Keratinocyte (primary cell): ENCODE results near the gene VPS35. TPM values are rescaled to one million over a fixed set of nuclear protein-coding genes. Genes with fewer than 3 reads are reported as not detected.

Experiments
- DNase-seq: peaks from one replicate; pipeline ENCODE4 v3.0.0-alpha.2; 2011; ENCODE audit warnings: low read depth, missing footprints, low spot score
- FAIRE-seq: peaks from 2 replicates; lab custom pipeline; 2011; peaks lifted over from hg19 to GRCh38; lab: Jason Lieb, UNC
- H2AFZ ChIP-seq: 2 replicates; pipeline ENCODE4 v1.6.0; 2012; ENCODE audit warnings: low read length, control low read depth, inconsistent platforms; ENCODE audit not compliant: control insufficient read depth
- H3K27ac ChIP-seq: 2 replicates; pipeline ENCODE4 v1.5.1; 2011; ENCODE audit warnings: low read length; ENCODE audit not compliant: control insufficient read depth, insufficient read depth
- H3K27me3 ChIP-seq: 3 replicates; pipeline ENCODE4 v1.6.0; 2011; ENCODE audit warnings: low read length; ENCODE audit not compliant: control insufficient read depth, insufficient read depth; ENCODE audit errors: extremely low read depth
- H3K36me3 ChIP-seq, 2 experiments: 2 replicates in 1 of 2; 3 replicates in 1 of 2; pipeline ENCODE4 v1.5.1; 2011; ENCODE audit warnings: low read length in 2 of 2, mild to moderate bottlenecking in 1 of 2; ENCODE audit not compliant: control insufficient read depth in 2 of 2, insufficient read depth in 2 of 2; ENCODE audit errors: extremely low read depth in 1 of 2
- H3K4me1 ChIP-seq: 3 replicates; pipeline ENCODE4 v1.5.1; 2011; ENCODE audit warnings: low read length; ENCODE audit not compliant: control insufficient read depth, insufficient read depth; ENCODE audit errors: extremely low read depth
- H3K4me2 ChIP-seq: 3 replicates; pipeline ENCODE4 v1.6.0; 2011; ENCODE audit warnings: low read depth, low read length; ENCODE audit not compliant: control insufficient read depth, insufficient read depth; ENCODE audit errors: extremely low read depth
- H3K4me3 ChIP-seq, 3 experiments: fragments of 200-600 bp in 1 of 3; sonication (generic) in 1 of 3; 2 replicates in 2 of 3; 3 replicates in 1 of 3; pipeline ENCODE4 v1.5.1; 2011 to 2016; ENCODE audit warnings: low read length in 3 of 3, mild to moderate bottlenecking in 3 of 3, control low read depth in 2 of 3, inconsistent platforms in 1 of 3, low read depth in 1 of 3, mixed read lengths in 1 of 3, mixed run types in 1 of 3, moderate library complexity in 1 of 3; ENCODE audit not compliant: control insufficient read depth in 2 of 3, insufficient read depth in 2 of 3; ENCODE audit errors: extremely low read depth in 1 of 3
- H3K79me2 ChIP-seq: 2 replicates; pipeline ENCODE4 v1.6.0; 2012; ENCODE audit warnings: low read length; ENCODE audit not compliant: control insufficient read depth, insufficient read depth
- H3K9ac ChIP-seq: 3 replicates; pipeline ENCODE4 v1.6.0; 2011; ENCODE audit warnings: low read length; ENCODE audit not compliant: control insufficient read depth, insufficient read depth; ENCODE audit errors: extremely low read depth
- H3K9me1 ChIP-seq: 3 replicates; pipeline ENCODE4 v1.6.0; 2011; ENCODE audit warnings: low read length; ENCODE audit not compliant: control insufficient read depth, insufficient read depth; ENCODE audit errors: extremely low read depth
- H3K9me3 ChIP-seq: 2 replicates; pipeline ENCODE4 v1.5.1; 2012; ENCODE audit warnings: low read depth, low read length; ENCODE audit not compliant: control insufficient read depth
- H4K20me1 ChIP-seq: 3 replicates; pipeline ENCODE4 v1.6.0; 2011; ENCODE audit warnings: low read length; ENCODE audit not compliant: control insufficient read depth, insufficient read depth; ENCODE audit errors: extremely low read depth
- EZH2 ChIP-seq: IDR thresholded peaks from one replicate; pipeline ENCODE4 v1.6.1; 2012; ENCODE audit warnings: inconsistent platforms, mild to moderate bottlenecking, low read length, moderate library complexity
- dilution Hi-C: fragments of 300-500 bp; cut with MboI; formaldehyde crosslinking; loops from one replicate; pipeline ENCODE4 v1.7.0; 2020; ENCODE audit warnings: low sequenced_read_pairs; ENCODE audit not compliant: extremely low pct_ligation_motif_present
- polyA plus RNA-seq, 5 experiments: library from polyadenylated mRNA; depleted of rRNA in 3 of 5; stranded (reverse) in 3 of 5; stranded (forward) in 1 of 5; unstranded in 1 of 5; fragments of >200 nt; gene quantifications; 1 replicate in 1 of 5; 2 replicates in 3 of 5; 3 replicates in 1 of 5; pipeline versions ENCODE4 v1.2.1 to v1.2.3, GENCODE V29; 2011 to 2012; ENCODE audit warnings: missing spikeins in 2 of 5, low read depth in 1 of 5, low replicate concordance in 1 of 5
- TF ChIP-seq, protein P1 (sequence below), 3 experiments: IDR thresholded peaks in 1 of 3; conservative IDR thresholded peaks in 1 of 3; optimal IDR thresholded peaks in 1 of 3; 2 replicates in 2 of 3; 3 replicates in 1 of 3; pipeline versions ENCODE3 to v1.5.1; 2011; ENCODE audit warnings: low read length in 3 of 3, mild to moderate bottlenecking in 3 of 3, moderate library complexity in 2 of 3, control low read depth in 1 of 3, inconsistent platforms in 1 of 3; ENCODE audit not compliant: insufficient read depth in 2 of 3; ENCODE audit errors: extremely low read depth in 1 of 3

The VPS35 gene
- polyA plus RNA-seq, 1 donor (not counting 4 experiments of a cell fraction or from before 2014, with no cell fraction given): 87.3 TPM

DNA sequence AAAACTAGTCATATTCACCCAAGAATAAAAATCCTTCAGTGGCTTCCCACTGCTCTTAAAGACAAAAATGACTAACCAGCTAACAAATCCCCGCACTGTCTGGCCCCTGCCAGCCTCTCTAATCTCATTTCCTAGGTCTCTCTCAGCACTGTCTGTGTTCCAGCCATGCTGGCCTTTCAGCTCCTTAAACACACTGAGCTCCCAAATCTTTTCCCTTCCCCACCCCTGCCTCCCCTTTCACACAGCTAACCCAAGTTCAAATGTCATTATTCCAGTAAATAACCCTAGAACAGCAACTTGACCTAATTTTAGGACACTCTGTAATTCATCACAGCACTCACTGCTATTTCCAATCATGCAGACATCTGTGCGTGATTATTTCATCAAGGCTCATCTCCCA is 75.6 kb downstream of the VPS35 start:
- Histone ChIP-seq H2AFZ (no peak overlapping the region), H3K36me3 (peaks cover 3 to 11% of the 10 kb centered on the region in 2 experiments)
- dilution Hi-C loops: no loop called here

DNA sequence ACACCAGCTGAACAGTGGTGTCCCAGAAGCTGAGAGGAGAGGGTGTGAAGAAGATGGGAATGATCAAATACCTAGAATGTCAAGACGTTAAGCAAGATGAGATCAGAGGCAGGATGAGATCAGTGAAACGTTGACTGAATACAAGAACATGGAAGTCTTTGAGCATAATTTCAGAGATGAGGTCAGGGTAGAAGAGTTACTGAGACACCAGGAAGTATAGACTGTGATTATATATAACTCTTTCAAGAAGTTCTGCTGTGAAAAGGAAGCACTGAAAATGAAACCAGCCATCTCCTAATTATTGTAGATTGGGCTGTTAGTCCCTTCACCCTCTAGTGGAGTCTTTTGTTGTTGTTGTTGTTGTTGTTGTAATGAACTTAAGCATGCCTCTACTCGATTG is 76.9 kb downstream of the VPS35 start:
- no peak for DNase-seq
- no peak for FAIRE-seq
- Histone ChIP-seq H3K36me3 (peaks cover 3 to 11% of the 10 kb centered on the region in 2 experiments), H3K9me3 (no peaks in the 10 kb centered on the region), H3K79me2 (peaks cover 2% of the 10 kb centered on the region), H3K4me1 (no peaks in the 10 kb centered on the region), H4K20me1 (no peaks in the 10 kb centered on the region), H3K27me3 (no peaks in the 10 kb centered on the region), H2AFZ (no peak overlapping the region), H3K4me2 (no peak overlapping the region), H3K9ac (no peak overlapping the region), H3K9me1 (no peaks in the 10 kb centered on the region), H3K27ac (no peak overlapping the region), H3K4me3 (no peak overlapping the region)
- dilution Hi-C loops: no loop called here
- TF ChIP-seq, protein P1, sequence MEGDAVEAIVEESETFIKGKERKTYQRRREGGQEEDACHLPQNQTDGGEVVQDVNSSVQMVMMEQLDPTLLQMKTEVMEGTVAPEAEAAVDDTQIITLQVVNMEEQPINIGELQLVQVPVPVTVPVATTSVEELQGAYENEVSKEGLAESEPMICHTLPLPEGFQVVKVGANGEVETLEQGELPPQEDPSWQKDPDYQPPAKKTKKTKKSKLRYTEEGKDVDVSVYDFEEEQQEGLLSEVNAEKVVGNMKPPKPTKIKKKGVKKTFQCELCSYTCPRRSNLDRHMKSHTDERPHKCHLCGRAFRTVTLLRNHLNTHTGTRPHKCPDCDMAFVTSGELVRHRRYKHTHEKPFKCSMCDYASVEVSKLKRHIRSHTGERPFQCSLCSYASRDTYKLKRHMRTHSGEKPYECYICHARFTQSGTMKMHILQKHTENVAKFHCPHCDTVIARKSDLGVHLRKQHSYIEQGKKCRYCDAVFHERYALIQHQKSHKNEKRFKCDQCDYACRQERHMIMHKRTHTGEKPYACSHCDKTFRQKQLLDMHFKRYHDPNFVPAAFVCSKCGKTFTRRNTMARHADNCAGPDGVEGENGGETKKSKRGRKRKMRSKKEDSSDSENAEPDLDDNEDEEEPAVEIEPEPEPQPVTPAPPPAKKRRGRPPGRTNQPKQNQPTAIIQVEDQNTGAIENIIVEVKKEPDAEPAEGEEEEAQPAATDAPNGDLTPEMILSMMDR (optimal IDR thresholded peaks at IDR 0.05 in 1 of 3, IDR thresholded peaks at IDR 0.05 in 1 of 3, conservative IDR thresholded peaks at IDR 0.05 in 1 of 3; ENCODE audit: extremely low read depth in 1 of 3, insufficient read depth in 2 of 3, low read length in 3 of 3): no peak
- TF ChIP-seq EZH2: no peak

More for the DNA sequence above, 75.6 kb downstream of the VPS35 start:
- Histone ChIP-seq H3K4me2 (no peak overlapping the region), H4K20me1 (no peaks in the 10 kb centered on the region), H3K9me1 (no peaks in the 10 kb centered on the region), H3K9me3 (no peaks in the 10 kb centered on the region), H3K27ac (no peak overlapping the region), H3K9ac (no peak overlapping the region), H3K79me2 (peaks cover 2% of the 10 kb centered on the region), H3K27me3 (no peaks in the 10 kb centered on the region), H3K4me1 (no peaks in the 10 kb centered on the region), H3K4me3 (no peak overlapping the region)
- FAIRE-seq (no peak), DNase-seq (no peak)
- TF ChIP-seq, protein P1 (optimal IDR thresholded peaks at IDR 0.05 in 1 of 3, IDR thresholded peaks at IDR 0.05 in 1 of 3, conservative IDR thresholded peaks at IDR 0.05 in 1 of 3; ENCODE audit: extremely low read depth in 1 of 3, insufficient read depth in 2 of 3, low read length in 3 of 3): no peak
- no peak for TF ChIP-seq EZH2
